Lower leg skin (tissue), 4 donors: ENCODE data around the gene ZKSCAN2. TPM values are rescaled to one million over a fixed set of nuclear protein-coding genes. Genes with fewer than 3 reads are reported as not detected.

Source experiments
- DNase-seq, 2 donors: peaks; one replicate each; pipeline ENCODE4 v3.0.0-alpha.2; 2019; ENCODE audit warnings: low spot score in 2 of 2
- H3K4me3 ChIP-seq: fragments of 200-600 bp; sonication (generic); 2 replicates; pipeline ENCODE4 v1.5.1; 2017; ENCODE audit warnings: mild to moderate bottlenecking, low read depth; ENCODE audit not compliant: poor library complexity, severe bottlenecking
- POLR2A ChIP-seq, 2 donors: fragments of 450-650 bp; IDR thresholded peaks; one replicate each; pipeline ENCODE4 v1.6.1; 2016 to 2017; ENCODE audit warnings: antibody characterized with exemption in 2 of 2, mild to moderate bottlenecking in 1 of 2, moderate library complexity in 1 of 2
- WGBS, 2 donors: methylation state at CpG; one replicate each; pipeline ENCODE4 v1.1.5; 2018; 5-methylcytosine and 5-hydroxymethylcytosine counted together
- intact Hi-C: fragments of 100-400 bp; cut with DNase I; formaldehyde crosslinking; loops from one replicate; pipeline ENCODE4 v1.15.0; 2023; ENCODE audit warnings: low total_unique reads
- total RNA-seq, 4 donors: library from RNA; depleted of rRNA; stranded (reverse); fragments of >200 nt; gene quantifications; one replicate each; pipeline ENCODE4 v1.1.0, GENCODE V29; 2016
- TF ChIP-seq, protein P1 (sequence below), 3 donors: fragments of 450-650 bp; IDR thresholded peaks; one replicate each; pipeline ENCODE4 v1.5.1; 2016; ENCODE audit warnings: antibody characterized with exemption in 3 of 3, mild to moderate bottlenecking in 3 of 3, moderate library complexity in 2 of 3

The ZKSCAN2 gene
- total RNA-seq = 1 to 10 TPM in 3 of 4 donors, under 1 TPM in 1; 0.76 to 2.4 (median 1.6) TPM

DNA sequence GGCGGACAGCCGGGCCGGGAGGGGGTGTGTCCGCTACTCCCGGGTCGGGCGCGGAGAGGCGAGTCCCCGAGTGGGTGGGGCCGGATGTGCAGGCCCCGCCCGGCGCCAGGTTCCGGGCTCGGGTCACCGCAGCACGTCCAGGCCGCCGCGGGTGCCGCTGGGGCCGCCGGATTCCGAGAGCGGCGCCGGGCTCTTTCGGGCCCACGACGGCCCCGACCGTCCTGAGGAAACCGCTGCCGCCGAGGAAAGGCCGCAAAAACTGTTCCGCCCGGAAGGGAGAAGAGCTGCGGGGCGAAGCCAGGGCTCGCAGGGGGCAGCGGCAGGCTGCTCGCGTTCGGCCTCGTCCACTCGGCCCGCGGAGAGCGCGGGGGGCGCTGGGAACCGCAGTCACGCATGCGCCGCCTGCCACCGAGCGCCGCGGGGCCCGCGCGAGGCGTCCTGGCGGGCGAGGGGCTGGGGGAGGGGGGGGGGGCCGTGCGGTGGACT lies at the start of gene ZKSCAN2:
Gene ZKSCAN2 (minus strand): TSS at position 376 of the 486 bp plus-strand sequence. CDS start 718 bp downstream, outside the sequence.
- 1% methylated on average over 17 to 49 of the region's 69 CpGs for WGBS, 2 donors
- peak; percentile 80 to 97 for DNase-seq
- peak in 1 of 2 donors; percentile 73 for TF ChIP-seq POLR2A (IDR thresholded peaks at IDR 0.05)
- TF ChIP-seq, protein P1, sequence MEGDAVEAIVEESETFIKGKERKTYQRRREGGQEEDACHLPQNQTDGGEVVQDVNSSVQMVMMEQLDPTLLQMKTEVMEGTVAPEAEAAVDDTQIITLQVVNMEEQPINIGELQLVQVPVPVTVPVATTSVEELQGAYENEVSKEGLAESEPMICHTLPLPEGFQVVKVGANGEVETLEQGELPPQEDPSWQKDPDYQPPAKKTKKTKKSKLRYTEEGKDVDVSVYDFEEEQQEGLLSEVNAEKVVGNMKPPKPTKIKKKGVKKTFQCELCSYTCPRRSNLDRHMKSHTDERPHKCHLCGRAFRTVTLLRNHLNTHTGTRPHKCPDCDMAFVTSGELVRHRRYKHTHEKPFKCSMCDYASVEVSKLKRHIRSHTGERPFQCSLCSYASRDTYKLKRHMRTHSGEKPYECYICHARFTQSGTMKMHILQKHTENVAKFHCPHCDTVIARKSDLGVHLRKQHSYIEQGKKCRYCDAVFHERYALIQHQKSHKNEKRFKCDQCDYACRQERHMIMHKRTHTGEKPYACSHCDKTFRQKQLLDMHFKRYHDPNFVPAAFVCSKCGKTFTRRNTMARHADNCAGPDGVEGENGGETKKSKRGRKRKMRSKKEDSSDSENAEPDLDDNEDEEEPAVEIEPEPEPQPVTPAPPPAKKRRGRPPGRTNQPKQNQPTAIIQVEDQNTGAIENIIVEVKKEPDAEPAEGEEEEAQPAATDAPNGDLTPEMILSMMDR (IDR thresholded peaks at IDR 0.05) = no peak
- intact Hi-C loops = no loop called here
- peak within 1 kb of the TSS; percentile 67 for H3K4me3 ChIP-seq

DNA sequence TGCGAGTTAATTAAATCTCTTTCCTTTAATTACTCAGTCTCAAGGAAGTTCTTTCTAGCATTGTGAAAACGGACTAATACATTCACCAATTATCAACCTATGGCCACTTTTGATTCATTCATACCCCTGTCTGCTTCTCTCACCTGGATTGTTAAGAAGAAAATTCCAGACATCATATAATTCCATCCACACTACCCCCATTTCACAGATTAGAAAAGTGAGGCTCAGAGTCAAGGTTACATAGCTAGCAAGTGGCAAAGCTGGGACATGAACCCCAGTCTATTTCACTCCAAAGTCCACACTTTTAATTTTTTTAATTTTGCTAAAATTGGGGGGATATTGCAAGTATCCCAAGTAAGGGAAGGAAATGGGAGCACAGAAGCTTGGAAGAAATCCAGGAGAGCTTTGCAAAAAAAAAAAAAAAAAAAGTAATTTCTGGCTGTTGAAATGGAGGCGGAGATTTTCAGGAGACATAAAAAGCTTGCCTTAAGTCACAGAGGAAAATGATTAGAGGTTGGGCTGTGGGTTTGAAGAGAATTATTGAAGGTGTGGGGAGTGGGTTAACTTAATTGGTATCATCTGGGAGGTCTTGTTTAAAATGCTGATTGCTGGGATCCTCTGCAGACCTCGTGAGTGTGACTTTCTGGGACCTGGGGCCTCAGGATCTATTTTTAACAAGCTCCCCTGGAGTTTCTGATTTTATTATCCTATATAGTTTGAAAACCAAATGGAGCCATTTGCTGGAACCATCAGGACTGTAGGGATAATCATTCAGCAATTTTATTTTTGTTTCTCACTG lies 42.3 kb upstream of the ZKSCAN2 start:
- no peak for DNase-seq
- WGBS, 2 donors = 35 to 36% methylated on average over 4 of the region's 4 CpGs
- no peak overlapping the region for H3K4me3 ChIP-seq
- intact Hi-C loops = no loop called here
- TF ChIP-seq, protein P1 (IDR thresholded peaks at IDR 0.05) = no peak
- no peak for TF ChIP-seq POLR2A (IDR thresholded peaks at IDR 0.05)

DNA sequence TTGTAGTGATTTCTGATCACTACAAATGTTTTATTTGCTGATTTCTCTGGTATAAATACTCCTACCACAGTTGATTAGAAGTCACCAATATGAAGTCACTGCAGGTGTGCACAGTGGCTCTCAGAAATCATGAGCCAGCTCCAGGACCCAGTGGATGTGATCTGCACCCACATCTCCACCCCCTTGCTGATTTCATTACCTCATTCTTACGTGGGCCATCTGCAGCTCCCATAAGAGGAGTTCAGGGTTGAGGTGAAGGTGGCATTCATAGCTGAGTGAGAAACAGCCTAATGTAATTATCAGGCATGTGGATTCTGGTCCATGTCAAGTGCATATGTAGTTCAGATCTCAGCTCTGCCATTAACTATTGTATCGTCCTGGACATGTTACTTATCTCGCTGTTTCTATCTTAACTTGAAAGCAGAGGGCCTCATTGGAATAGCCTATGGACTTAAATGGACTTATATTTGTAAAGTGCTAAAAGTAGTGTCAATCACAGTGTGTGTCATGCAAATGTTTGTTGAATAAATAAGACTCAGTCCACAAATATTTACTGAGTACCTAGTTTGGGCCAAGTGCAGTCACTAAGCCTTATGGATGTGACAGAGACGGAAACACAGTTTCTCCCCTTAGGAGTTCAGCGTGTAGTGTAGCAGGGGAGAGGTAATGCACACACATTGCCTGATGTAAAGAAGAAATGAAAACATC lies 40.7 kb upstream of the ZKSCAN2 start:
- DNase-seq = no peak
- 78 to 80% methylated on average over 5 of the region's 5 CpGs for WGBS, 2 donors
- TF ChIP-seq, protein P1 (IDR thresholded peaks at IDR 0.05) = no peak
- no peak overlapping the region for H3K4me3 ChIP-seq
- intact Hi-C loops = no loop called here

DNA sequence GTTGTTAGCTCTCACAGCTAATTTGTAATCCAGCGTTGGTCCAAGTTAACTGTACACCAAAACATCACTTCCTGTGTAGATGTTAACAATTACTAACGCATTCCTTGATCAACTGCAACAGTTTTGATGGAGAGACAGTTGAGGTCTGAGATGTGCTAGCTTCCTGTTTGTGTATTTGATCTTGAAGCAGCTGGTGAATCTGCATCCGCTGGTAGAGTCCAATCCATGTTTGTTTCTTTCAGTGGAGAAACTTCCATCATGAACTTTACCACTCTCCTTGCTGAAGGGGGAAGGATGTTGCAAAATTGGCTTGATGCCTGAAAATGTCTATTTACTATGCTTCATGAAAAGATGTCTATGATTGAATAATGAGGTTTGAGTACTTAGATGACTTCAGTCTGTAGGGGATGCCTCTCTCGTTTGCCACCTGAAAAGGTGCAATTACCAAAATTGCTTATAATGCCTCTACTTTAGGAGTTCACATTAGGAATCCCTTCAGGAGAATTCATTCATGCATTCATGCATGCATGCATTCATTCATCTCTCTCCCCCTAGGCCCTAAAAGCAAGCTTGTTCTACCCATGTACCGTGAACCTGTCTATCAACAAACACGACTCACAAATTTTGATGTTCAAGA lies 39.6 kb upstream of the ZKSCAN2 start:
- intact Hi-C loops = no loop called here
- 63 to 64% methylated on average over 6 of the region's 6 CpGs for WGBS, 2 donors
- no peak overlapping the region for H3K4me3 ChIP-seq
- no peak for DNase-seq
- TF ChIP-seq, protein P1 (IDR thresholded peaks at IDR 0.05) = no peak
- no peak for TF ChIP-seq POLR2A (IDR thresholded peaks at IDR 0.05)

DNA sequence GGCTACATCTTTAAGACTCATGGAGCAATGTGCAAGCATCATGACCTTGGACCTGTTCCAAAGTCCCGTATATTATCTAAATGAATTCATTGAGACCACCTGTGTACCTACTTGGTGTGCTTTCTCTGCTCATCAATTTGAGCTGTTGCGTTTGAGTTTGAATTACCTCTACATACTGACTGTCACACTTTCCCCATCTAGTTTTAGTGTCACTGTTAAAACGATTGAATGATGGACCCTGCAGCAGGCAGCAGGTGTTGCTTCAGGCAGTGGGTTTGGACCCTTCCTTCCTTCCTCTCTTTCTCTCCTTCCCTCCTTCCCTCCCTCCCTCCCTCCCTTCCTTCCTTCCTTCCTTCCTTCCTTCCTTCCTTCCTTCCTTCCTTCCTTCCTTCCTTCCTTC lies 33.9 kb upstream of the ZKSCAN2 start:
- no peak for DNase-seq
- H3K4me3 ChIP-seq = no peak overlapping the region
- WGBS, 2 donors = 46 to 52% methylated on average over 3 of the region's 3 CpGs
- intact Hi-C loops = no loop called here
- TF ChIP-seq, protein P1 (IDR thresholded peaks at IDR 0.05) = no peak
- TF ChIP-seq POLR2A (IDR thresholded peaks at IDR 0.05) = no peak
